Stimulated activated CD4-positive, alpha-beta T cell treated with anti-CD3 and anti-CD28 coated beads, Interleukin-1b, Interleukin-23, amount 100 ng/mL, for 1 hour (primary cell): ENCODE measurements around the gene POLR1B.
A peak's percentile ranks its signal among the peaks of the same experiment; 100 is the strongest.
"Not testable (repeated sequence)": the region's sequence is repeated elsewhere in the genome, so short reads cannot be mapped to it uniquely, and the experiment has no call there.

Experiments used
- DNase-seq, 2 donors: peaks; one replicate each; pipeline ENCODE4 v3.0.0-alpha.2; 2020; ENCODE audit warnings: low read depth in 2 of 2

Gene POLR1B

DNA sequence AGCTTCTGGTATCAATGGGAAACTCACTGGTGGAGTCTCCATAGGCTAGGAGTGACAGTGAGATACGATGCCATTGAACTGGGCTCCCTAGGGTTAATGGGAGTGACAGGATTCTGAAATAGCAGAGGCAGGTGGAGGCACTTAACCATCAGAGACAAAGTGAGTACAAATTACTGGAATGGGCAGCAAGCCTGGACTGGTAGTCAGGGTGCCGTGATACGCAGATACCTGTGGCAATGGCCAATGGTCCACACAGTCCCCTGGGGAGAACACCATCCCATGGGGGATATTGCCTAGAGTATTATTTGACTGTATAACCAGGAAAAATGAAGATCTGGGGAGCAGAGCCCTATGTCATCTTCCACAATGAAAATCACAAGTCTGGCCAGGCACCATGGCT is 59.5 kb downstream of the POLR1B start:
- no peak for DNase-seq

GRCh38 chr2:112602917-112603316 is 60.7 kb downstream of the POLR1B start:
- no peak for DNase-seq

GRCh38 chr2:112603731-112604130 is 61.5 kb downstream of the POLR1B start:
- DNase-seq, result no peak

GRCh38 chr2:112604952-112605351 is 62.7 kb downstream of the POLR1B start:
- DNase-seq, result no peak

- DNase-seq, result no peak
These were observed 63.7 kb downstream of the POLR1B start for GRCh38 chr2:112605926-112606325.

GRCh38 chr2:112606547-112606946 is 64.3 kb downstream of the POLR1B start:
- no peak for DNase-seq

DNA sequence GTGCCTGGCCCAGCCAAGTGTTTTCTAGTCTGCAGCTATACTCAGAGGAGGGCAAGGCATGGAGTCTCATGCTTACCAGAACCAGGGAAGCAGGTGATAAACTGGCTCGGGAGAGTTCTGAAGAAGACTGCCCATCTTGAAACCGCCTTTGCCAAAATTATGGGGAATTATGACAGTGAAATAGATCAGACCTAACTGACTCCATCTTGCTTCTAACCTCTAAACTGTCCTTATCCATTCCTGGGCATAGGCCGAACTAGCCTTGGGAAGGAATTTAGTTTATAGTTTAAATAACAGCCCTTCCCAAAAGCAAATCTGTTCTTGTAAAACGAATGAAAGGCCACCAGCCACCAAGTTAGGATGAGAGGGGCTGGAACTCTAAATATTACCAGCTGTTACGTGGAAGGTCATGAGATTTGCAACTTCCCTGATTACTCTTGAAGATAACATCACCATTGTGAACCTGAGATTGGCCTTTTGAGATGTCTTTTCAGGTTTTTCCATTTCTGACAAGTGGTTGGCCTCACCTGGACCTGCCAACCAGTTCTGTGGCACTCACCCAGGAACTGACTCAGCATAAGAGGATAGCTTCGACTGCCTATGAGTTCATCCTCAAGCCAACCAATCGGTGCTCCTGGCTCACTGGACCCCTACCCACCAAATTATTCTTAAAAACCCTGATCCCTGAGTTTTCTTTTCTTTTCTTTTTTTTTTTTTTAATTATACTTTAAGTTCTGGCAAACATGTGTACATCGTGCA is 65.6 kb downstream of the POLR1B start:
- no peak for DNase-seq

DNA sequence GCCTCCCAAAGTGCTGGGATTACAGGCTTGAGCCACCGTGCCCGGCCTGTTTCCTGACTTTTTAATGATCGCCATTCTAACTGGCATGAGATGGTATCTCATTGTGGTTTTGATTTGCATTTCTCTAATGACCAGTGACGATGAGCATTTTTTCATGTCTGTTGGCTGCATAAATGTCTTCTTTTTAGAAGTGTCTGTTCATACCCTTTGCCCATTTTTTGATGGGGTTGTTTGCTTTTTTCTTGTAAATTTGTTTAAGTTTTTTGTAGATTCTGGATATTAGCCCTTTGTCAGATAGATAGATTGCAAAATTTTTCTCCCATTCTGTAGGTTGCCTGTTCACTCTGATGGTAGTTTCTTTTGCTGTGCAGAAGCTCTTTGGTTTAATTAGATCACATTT is 67.1 kb downstream of the POLR1B start:
- not testable (repeated sequence) for DNase-seq

GRCh38 chr2:112612283-112612682 is 70.0 kb downstream of the POLR1B start:
- not testable (repeated sequence) for DNase-seq

DNA sequence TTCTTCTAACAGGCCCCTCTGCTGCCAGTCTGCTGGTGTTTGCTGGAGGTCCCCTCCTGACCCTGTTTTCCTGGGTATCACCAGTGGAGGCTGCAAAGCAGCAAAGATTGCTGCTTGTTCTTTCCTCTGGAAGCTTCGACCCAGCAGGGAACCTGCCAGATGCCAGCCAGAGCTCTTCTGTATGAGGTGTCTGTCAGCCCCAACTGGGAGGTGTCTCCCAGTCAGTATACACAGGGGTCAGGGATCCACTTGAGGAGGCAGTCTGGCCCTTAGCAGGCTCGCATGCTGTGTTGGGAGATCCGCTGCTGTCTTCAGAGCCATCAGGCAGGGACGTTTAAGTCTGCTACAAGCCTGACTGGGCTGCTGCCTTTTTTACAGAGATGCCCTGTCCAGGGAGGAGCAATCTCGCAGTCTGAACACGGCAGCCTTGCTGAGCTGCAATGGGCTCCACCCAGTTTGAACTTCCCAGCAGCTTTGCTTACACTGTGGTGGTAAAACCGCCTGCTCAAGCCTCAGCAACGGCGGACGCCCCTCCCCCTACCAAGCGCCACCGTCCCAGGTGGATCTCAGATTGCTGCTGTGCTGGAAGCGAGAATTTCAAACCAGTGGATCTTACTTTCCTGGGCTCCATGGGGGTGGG is 72.1 kb downstream of the POLR1B start:
- no peak for DNase-seq

GRCh38 chr2:112615051-112615450 is 72.8 kb downstream of the POLR1B start:
- no peak for DNase-seq

DNA sequence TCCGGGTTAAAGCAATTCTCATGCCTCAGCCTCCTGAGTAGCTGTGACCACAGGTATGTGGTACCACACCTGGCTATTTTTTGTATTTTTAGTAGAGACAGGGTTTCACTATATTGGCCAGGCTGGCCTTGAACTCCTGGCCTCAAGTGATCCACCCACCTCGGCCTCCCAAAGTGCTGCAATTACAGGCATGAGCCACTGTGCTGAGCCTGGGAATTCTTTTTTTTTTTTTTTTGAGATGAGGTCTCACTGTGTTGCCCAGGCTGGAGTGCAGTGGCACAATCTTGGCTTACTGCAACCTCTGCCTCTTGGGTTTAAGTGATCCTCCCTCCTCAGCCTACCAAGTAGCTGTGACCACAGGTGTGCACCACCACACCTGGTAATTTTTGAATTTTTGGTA is 73.5 kb downstream of the POLR1B start:
- not testable (repeated sequence) for DNase-seq

DNA sequence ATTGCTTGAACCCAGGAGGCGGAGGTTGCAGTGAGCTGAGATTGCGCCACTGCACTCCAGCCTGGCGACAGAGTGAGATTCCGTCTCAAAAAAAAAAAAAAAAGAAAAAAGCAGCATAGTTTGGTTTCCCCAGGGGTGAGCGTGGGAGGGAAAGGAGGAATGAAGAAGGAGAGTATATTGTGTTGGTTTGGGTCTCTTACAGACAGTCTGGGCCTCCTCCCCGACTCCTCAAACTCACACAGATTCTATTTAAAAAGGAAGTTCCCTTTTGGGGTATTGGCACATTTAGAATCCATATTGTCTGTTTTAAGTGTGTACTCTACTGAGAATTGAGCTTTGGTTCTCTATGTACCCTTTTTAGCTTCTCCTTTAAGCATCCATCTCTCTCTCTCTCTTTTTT is 76.1 kb downstream of the POLR1B start:
- no peak for DNase-seq

DNA sequence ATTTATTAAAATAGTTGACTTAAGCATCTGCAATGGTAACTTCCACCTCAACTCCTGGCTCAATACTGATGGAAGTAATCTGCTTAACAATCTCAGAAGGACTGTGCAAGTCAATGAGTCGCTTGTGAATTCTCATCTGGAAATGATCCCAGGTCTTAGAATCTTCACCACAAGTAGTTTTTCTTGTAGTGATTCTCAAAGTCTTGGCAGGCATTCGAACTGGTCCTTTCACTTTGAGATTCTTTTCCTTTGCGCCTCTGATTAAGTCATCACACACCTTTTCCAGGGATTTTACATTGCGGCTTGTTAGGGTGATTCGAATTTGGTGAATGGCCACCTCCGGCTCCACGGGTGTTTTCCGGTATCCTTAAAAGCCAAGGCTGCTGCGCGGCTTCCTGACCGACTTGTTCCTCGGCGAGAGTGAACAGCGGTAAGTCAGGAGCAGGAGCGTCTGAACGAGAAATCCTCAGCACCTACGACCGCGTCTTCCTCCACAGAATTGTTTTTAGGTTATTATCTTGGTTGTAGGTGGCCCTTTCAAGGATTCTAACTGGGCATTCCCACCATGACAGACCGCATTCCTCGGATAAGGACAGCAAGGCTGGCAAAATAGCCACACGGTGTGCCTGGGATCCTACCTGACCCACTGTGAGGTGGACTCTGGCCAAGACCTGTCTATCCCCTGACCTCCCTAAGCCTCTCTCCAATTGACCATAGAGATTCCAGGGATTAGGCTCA is 79.7 kb downstream of the POLR1B start:
- DNase-seq, result no peak

DNA sequence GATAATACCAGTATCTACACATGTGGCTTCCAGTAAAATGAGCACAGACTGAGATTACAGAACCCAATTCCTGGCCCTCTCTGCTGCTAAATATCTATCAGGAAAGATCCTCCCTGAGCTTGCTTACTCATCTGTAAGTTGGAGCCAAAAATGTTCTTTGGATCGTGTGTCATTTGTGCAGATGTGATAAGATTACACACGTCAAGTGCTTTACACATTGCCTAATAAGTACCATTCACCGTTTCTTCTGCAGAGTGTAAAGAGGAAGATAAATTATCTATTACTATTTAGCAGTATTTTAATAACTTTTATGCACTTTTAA is 80.2 kb downstream of the POLR1B start:
- no peak for DNase-seq

GRCh38 chr2:112623913-112624777 is 81.9 kb downstream of the POLR1B start:
- DNase-seq, result peak; percentile 24 to 54

- no peak for DNase-seq
These were observed 83.3 kb downstream of the POLR1B start for GRCh38 chr2:112625474-112626114.

DNA sequence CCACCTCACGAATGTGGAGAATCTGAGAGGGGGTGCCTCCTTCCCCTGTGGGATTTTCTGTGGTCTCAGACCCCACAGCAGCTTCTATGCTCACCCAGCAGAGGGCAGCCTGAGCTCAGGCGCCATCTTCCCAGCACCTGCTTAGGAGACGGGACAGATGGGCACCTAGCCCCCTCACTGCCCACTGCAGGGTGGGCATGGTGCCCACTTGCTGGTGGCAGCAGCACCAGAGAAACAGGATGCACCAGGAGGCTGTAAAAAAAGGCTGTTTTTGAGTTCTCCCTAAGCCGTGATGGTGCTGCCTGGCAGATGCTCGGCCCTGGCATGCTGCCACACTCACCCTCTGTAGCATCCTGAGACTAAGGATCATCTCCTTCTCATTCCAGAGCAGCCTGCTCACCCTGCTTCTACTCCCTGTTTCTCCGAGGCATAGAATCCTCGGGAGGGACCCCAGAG is 84.4 kb downstream of the POLR1B start:
- peak in 1 of 2 donors; percentile 29 for DNase-seq
